PC-3 (cell line): ENCODE measurements around the gene GATA6. TPM values are rescaled to one million over a fixed set of nuclear protein-coding genes. Genes with fewer than 3 reads are reported as not detected.

Experiments
- ATAC-seq: fragments of 200-7000 bp; cut with Tn5 transposase; 2 replicates; pipeline ENCODE4 v1.9.1; 2020; ENCODE audit warnings: mild to moderate bottlenecking, moderate library complexity
- BruUV-seq: library from RNA; stranded (reverse); fragments of 400-500 nt; replicated peaks from 2 replicates; lab custom pipeline; 2021; lab: Mats Ljungman, UMichigan
- CTCF ChIA-PET: fragments of 300-600 bp; sonication (Branson Sonifier 250); formaldehyde crosslinking; loops from one replicate; lab custom pipeline; 2022; ENCODE audit warnings: antibody characterized with exemption; lab: Charles Lee
- POLR2A ChIA-PET: fragments of 300-600 bp; sonication (Branson Sonifier 250); formaldehyde crosslinking; loops from one replicate; lab custom pipeline; 2022; ENCODE audit warnings: antibody characterized with exemption; ENCODE audit not compliant: unreplicated experiment; lab: Charles Lee
- DNase-seq: peaks from one replicate; pipeline ENCODE4 v3.0.0-alpha.2; 2015
- H2AFZ ChIP-seq: fragments of 300-600 bp; sonication (generic); 2 replicates; pipeline ENCODE4 v1.6.0; 2016; ENCODE audit warnings: antibody characterized with exemption, low read length
- H3F3A ChIP-seq: fragments of 300-600 bp; sonication (generic); one replicate; pipeline ENCODE4 v1.6.0; 2017; ENCODE audit warnings: antibody characterized with exemption, low read length, control low read depth, mild to moderate bottlenecking; ENCODE audit not compliant: unreplicated experiment
- H3K27ac ChIP-seq: fragments of 300-600 bp; sonication (generic); 2 replicates; pipeline ENCODE4 v1.5.1; 2016; ENCODE audit warnings: mild to moderate bottlenecking, low read length
- H3K27me3 ChIP-seq: fragments of 300-600 bp; sonication (generic); 2 replicates; pipeline ENCODE4 v1.6.1; 2016; ENCODE audit warnings: low read length, mixed read lengths
- H3K36me3 ChIP-seq: fragments of 300-600 bp; sonication (generic); 2 replicates; pipeline ENCODE4 v1.6.1; 2016; ENCODE audit warnings: low read depth, mixed run types, low read length, mixed read lengths
- H3K4me1 ChIP-seq: fragments of 300-600 bp; sonication (generic); 2 replicates; pipeline ENCODE4 v1.5.1; 2016; ENCODE audit warnings: low read length; ENCODE audit not compliant: insufficient read depth
- H3K4me2 ChIP-seq: fragments of 300-600 bp; sonication (generic); 2 replicates; pipeline ENCODE4 v1.6.0; 2016; ENCODE audit warnings: low read length
- H3K4me3 ChIP-seq: fragments of 300-600 bp; sonication (generic); 2 replicates; pipeline ENCODE4 v1.5.1; 2016; ENCODE audit warnings: mild to moderate bottlenecking, low read length, mixed read lengths
- H3K79me2 ChIP-seq: fragments of 300-600 bp; sonication (generic); 2 replicates; pipeline ENCODE4 v1.6.1; 2017; ENCODE audit warnings: low read length, mixed read lengths
- H3K9ac ChIP-seq: fragments of 300-600 bp; sonication (generic); 2 replicates; pipeline ENCODE4 v1.6.0; 2016; ENCODE audit warnings: mild to moderate bottlenecking, low read length
- H3K9me2 ChIP-seq: fragments of 300-600 bp; sonication (generic); replicated peaks from 2 replicates; pipeline ENCODE4 v1.6.1; 2016; ENCODE audit warnings: mixed run types, low read length, mixed read lengths
- H3K9me3 ChIP-seq: fragments of 300-600 bp; sonication (generic); 2 replicates; pipeline ENCODE4 v1.6.1; 2016; ENCODE audit warnings: low read length, mixed read lengths
- H4K20me1 ChIP-seq: fragments of 300-600 bp; sonication (generic); 2 replicates; pipeline ENCODE4 v1.6.1; 2016; ENCODE audit warnings: low read length, mixed read lengths
- CTCF ChIP-seq: fragments of 300-600 bp; sonication (generic); conservative IDR thresholded peaks from 2 replicates; pipeline ENCODE4 v1.5.1; 2017; ENCODE audit warnings: antibody characterized with exemption, low read depth, mild to moderate bottlenecking, low read length
- EZH2 ChIP-seq: fragments of 300-600 bp; sonication (generic); IDR thresholded peaks from one replicate; pipeline ENCODE4 v1.6.1; 2017; ENCODE audit warnings: antibody characterized with exemption, mild to moderate bottlenecking, low read length; ENCODE audit not compliant: unreplicated experiment
- EZH2phosphoT487 ChIP-seq: fragments of 300-600 bp; sonication (generic); IDR thresholded peaks from 2 replicates; pipeline ENCODE4 v1.6.1; 2018; ENCODE audit warnings: mild to moderate bottlenecking, antibody characterized with exemption, low read length, borderline replicate concordance
- intact Hi-C: fragments of 100-400 bp; cut with micrococcal nuclease; formaldehyde crosslinking; loops from 2 replicates; pipeline ENCODE4 v1.9.0; 2023
- total RNA-seq: library from RNA; depleted of rRNA; stranded (reverse); fragments of >200 nt; gene quantifications from 2 replicates; pipeline ENCODE4 v1.2.3, GENCODE V29; 2014

Gene GATA6
- total RNA-seq, 1 experiment from 2014 or later: 19.4 TPM

DNA sequence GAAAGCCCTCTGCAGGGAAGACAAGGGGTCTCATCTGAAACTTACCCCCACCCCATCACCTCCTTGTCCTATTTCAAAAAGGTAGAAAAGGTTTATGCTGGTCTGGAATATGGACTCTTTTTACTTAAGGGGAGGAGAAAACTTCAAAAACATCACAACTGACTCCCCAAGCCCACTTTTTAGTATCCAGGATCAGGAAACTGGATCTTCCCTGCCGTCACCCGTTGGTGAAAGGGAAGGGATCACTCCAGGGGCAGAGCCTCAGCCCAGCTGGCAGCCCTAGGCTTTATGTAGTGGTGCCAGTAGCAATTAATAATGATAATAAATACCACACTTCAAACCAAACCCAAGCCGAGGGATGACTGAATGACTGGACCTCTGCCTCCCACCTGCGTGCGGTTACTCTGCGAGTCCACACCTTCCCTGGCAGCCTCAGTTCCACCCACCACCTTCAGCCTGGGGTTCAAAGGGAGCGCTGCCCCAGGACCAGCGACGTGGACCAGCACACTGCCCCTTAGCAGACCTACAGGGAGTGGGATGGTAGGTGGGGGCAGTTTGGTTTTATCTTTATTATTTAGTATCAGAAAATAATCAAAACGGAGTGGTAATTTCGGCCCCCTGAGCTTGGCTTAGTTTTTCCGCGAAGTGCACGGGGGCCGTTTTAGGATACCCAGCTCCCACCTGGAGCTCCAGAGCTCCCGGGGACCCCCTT is 4.9 kb upstream of the GATA6 start:
- peaks cover 6% of the 10 kb centered on the region for H3K27me3 ChIP-seq
- intact Hi-C loops: loop anchor here (5.0 kb wide), 3 partner anchors 183 to 252 kb away; no protein-coding TSS in a partner anchor

DNA sequence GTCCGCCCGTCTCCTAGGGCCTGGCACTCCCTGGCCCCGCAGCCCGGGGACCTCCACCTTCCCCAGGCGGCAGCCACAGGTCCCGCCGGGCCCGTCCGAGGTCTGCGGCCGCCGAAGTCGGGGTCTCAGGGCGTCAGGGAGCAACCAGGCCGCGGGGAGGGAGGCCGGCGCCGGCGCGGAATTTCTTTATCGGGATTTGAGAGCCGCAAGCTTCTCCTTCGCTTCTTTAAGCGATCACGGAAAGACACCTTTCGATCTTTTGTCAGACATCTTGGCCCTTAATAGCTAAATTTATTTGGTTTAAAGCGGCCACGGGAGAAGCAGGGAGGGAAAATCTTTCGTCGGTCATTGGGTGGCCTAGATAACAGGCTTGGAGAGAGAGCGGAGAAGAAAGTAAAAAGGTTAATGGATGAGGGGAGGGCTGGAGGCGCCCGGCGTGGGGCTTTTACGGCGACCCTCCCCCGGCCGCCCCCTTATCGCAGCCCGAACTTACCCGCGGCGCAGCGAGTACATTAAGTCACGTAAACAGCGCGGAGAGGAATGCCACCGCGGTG is 4.3 kb upstream of the GATA6 start:
- Histone ChIP-seq H3F3A (no peaks in the 10 kb centered on the region), H3K4me1 (no peaks in the 10 kb centered on the region), H3K36me3 (no peaks in the 10 kb centered on the region), H2AFZ (no peak overlapping the region), H3K9me2 (no peaks in the 10 kb centered on the region), H3K4me3 (no peak overlapping the region), H3K9me3 (no peaks in the 10 kb centered on the region), H4K20me1 (no peaks in the 10 kb centered on the region), H3K27ac (no peak overlapping the region), H3K9ac (no peak overlapping the region), H3K27me3 (peaks cover 6% of the 10 kb centered on the region), H3K4me2 (no peak overlapping the region), H3K79me2 (peaks cover 6% of the 10 kb centered on the region)
- intact Hi-C loops: loop anchor here (5.0 kb wide), 3 partner anchors 182 to 253 kb away; no protein-coding TSS in a partner anchor
- DNase-seq (no peak), ATAC-seq (no peak)
- CTCF ChIA-PET: no interaction called here
- POLR2A ChIA-PET: no interaction called here
- no TSS peak for BruUV-seq
- TF ChIP-seq EZH2phosphoT487 (no peak), CTCF (no peak), EZH2 (no peak)

More for the DNA sequence above, 4.9 kb upstream of the GATA6 start:
- BruUV-seq: no TSS peak
- no peaks in the 10 kb centered on the region for H4K20me1 ChIP-seq
- no peak for ATAC-seq
- no peaks in the 10 kb centered on the region for H3K4me1 ChIP-seq
- DNase-seq: no peak
- H3K36me3 ChIP-seq: no peaks in the 10 kb centered on the region
- no peak overlapping the region for H2AFZ ChIP-seq
- H3K4me3 ChIP-seq: no peak overlapping the region
- H3K79me2 ChIP-seq: no peaks in the 10 kb centered on the region
- TF ChIP-seq CTCF (no peak), EZH2 (no peak), EZH2phosphoT487 (no peak)
- H3K9me3 ChIP-seq: no peaks in the 10 kb centered on the region
- ChIA-PET CTCF (no interaction called here), POLR2A (no interaction called here)
- H3K9ac ChIP-seq: no peak overlapping the region
- H3K4me2 ChIP-seq: no peak overlapping the region
- H3K27ac ChIP-seq: no peak overlapping the region
- H3K9me2 ChIP-seq: no peaks in the 10 kb centered on the region
- H3F3A ChIP-seq: no peaks in the 10 kb centered on the region

GRCh38 chr18:22165603-22166068 is 3.8 kb upstream of the GATA6 start:
- CTCF ChIA-PET: no interaction called here

More at GRCh38 chr18:22165603-22166068, 3.8 kb upstream of the GATA6 start:
- no peak for TF ChIP-seq CTCF
- TF ChIP-seq EZH2: no peak
- no peak for TF ChIP-seq EZH2phosphoT487
- no TSS peak for BruUV-seq
- Histone ChIP-seq H2AFZ (no peak overlapping the region), H3K4me1 (no peaks in the 10 kb centered on the region), H3K79me2 (peaks cover 11% of the 10 kb centered on the region), H4K20me1 (no peaks in the 10 kb centered on the region), H3K9me2 (no peaks in the 10 kb centered on the region), H3K4me2 (no peak overlapping the region), H3K27ac (no peak overlapping the region), H3F3A (no peaks in the 10 kb centered on the region), H3K9ac (no peak overlapping the region), H3K27me3 (peaks cover 6% of the 10 kb centered on the region), H3K9me3 (no peaks in the 10 kb centered on the region), H3K4me3 (no peak overlapping the region), H3K36me3 (no peaks in the 10 kb centered on the region)
- intact Hi-C loops: loop anchor here (5.0 kb wide), 3 partner anchors 182 to 253 kb away; no protein-coding TSS in a partner anchor
- DNase-seq (no peak), ATAC-seq (no peak)
- POLR2A ChIA-PET: no interaction called here
